Embryonic facial prominence (tissue), 1 donor: ENCODE data around the gene PRR5.

Experiments
- DNase-seq: peaks from one replicate; pipeline ENCODE4 v3.0.0-alpha.2; 2016; ENCODE audit errors: extremely low spot score

PRR5 gene

GRCh38 chr22:44786136-44786535 lies 84.1 kb downstream of the PRR5 start:
- no peak for DNase-seq

- DNase-seq: no peak
Observed at GRCh38 chr22:44786610-44787009, 84.6 kb downstream of the PRR5 start.
